Neural progenitor cell (in vitro differentiated cells): ENCODE results near the gene ANGPTL2. TPM values are rescaled to one million over a fixed set of nuclear protein-coding genes. Genes with fewer than 3 reads are reported as not detected.

Experiments used
- DNase-seq: peaks from one replicate; pipeline ENCODE4 v3.0.0-alpha.2; 2016; ENCODE audit warnings: low spot score
- H2AFZ ChIP-seq: fragments of 200-600 bp; sonication (generic); replicated peaks from 2 replicates; pipeline ENCODE4 v1.6.1; 2016; ENCODE audit warnings: antibody characterized with exemption
- H3F3A ChIP-seq: fragments of 200-600 bp; sonication (generic); 2 replicates; pipeline ENCODE4 v1.6.1; 2016; ENCODE audit warnings: antibody characterized with exemption, low read depth
- H3K27ac ChIP-seq: fragments of 200-600 bp; sonication (generic); 2 replicates; pipeline ENCODE4 v1.5.1; 2016; ENCODE audit warnings: mild to moderate bottlenecking
- H3K27me3 ChIP-seq: fragments of 200-600 bp; sonication (generic); 2 replicates; pipeline ENCODE4 v1.6.1; 2016; ENCODE audit warnings: mild to moderate bottlenecking, moderate library complexity
- H3K36me3 ChIP-seq: fragments of 200-600 bp; sonication (generic); 2 replicates; pipeline ENCODE4 v1.5.1; 2016
- H3K4me1 ChIP-seq: fragments of 200-600 bp; sonication (generic); 2 replicates; pipeline ENCODE4 v1.6.1; 2016; ENCODE audit warnings: mixed run types
- H3K4me2 ChIP-seq: fragments of 200-600 bp; sonication (generic); 2 replicates; pipeline ENCODE4 v1.6.1; 2016
- H3K4me3 ChIP-seq: fragments of 200-600 bp; sonication (generic); 2 replicates; pipeline ENCODE4 v1.5.1; 2016
- H3K79me2 ChIP-seq: fragments of 200-600 bp; sonication (generic); 2 replicates; pipeline ENCODE4 v1.6.1; 2016; ENCODE audit warnings: low read depth
- H3K9ac ChIP-seq: fragments of 200-600 bp; sonication (generic); 2 replicates; pipeline ENCODE4 v1.6.1; 2016
- H3K9me3 ChIP-seq: fragments of 200-600 bp; sonication (generic); 2 replicates; pipeline ENCODE4 v1.5.1; 2016; ENCODE audit warnings: low read depth
- H4K20me1 ChIP-seq: fragments of 200-600 bp; sonication (generic); 2 replicates; pipeline ENCODE4 v1.6.1; 2016; ENCODE audit warnings: low read depth
- H3K27ac Mint-ChIP-seq: 3 replicates; pipeline ENCODE4 v1.8.0; 2021; ENCODE audit warnings: mixed read lengths
- H3K27me3 Mint-ChIP-seq: 2 replicates; pipeline ENCODE4 v1.8.0; 2022; ENCODE audit warnings: low read depth, mild to moderate bottlenecking, inconsistent platforms, moderate library complexity, mixed read lengths; ENCODE audit not compliant: insufficient read depth
- H3K36me3 Mint-ChIP-seq: 3 replicates; pipeline ENCODE4 v1.8.0; 2021; ENCODE audit warnings: mixed read lengths
- H3K4me1 Mint-ChIP-seq: 3 replicates; pipeline ENCODE4 v1.8.0; 2021; ENCODE audit warnings: mixed read lengths
- H3K4me3 Mint-ChIP-seq: 3 replicates; pipeline ENCODE4 v1.8.0; 2021; ENCODE audit warnings: mild to moderate bottlenecking, moderate library complexity, mixed read lengths
- H3K9me3 Mint-ChIP-seq: 3 replicates; pipeline ENCODE4 v1.8.0; 2020; ENCODE audit warnings: mixed read lengths
- EZH2 ChIP-seq: fragments of 200-600 bp; sonication (generic); IDR thresholded peaks from 2 replicates; pipeline ENCODE4 v1.6.1; 2017; ENCODE audit warnings: antibody characterized with exemption, mild to moderate bottlenecking, moderate library complexity
- EZH2phosphoT487 ChIP-seq: fragments of 200-600 bp; sonication (generic); IDR thresholded peaks from 2 replicates; pipeline ENCODE4 v1.6.1; 2017; ENCODE audit warnings: antibody characterized with exemption
- total RNA-seq: library from RNA; depleted of rRNA; stranded (reverse); fragments of >200 nt; gene quantifications from 2 replicates; pipeline ENCODE4 v1.2.3, GENCODE V29; 2015; ENCODE audit warnings: low replicate concordance
- TF ChIP-seq, protein P1 (sequence below): fragments of 200-600 bp; sonication (generic); IDR thresholded peaks from 2 replicates; pipeline ENCODE4 v1.5.1; 2017; ENCODE audit warnings: antibody characterized with exemption, mild to moderate bottlenecking

The ANGPTL2 gene
- total RNA-seq, 1 donor from 2014 or later, result 7.6 TPM

DNA sequence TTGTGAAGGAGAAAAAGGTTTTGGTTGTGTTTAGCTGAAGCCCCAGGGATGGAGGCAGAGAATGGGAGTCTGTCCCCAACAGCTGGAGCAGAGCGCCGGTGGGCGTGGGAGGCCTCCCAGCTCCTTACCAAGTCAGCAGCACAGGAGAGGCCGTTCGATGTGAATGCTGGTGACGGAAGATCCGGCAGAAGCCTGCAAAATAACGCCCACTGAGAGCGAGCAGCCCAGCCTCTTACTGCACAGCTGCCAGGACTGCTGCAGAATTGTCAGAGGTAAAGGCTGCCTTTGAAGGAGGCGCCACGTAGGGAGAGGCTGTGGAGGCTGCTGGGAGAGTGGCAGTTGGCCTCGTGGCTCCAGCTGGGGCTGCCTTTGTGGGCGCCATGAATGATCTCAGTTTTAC, 26.2 kb downstream of the ANGPTL2 start:
- H3K27ac Mint-ChIP-seq, result no peak overlapping the region
- no peaks in the 10 kb centered on the region for H3K4me1 Mint-ChIP-seq
- H3K9ac ChIP-seq, result no peak overlapping the region
- no peaks in the 10 kb centered on the region for H3K4me1 ChIP-seq
- no peaks in the 10 kb centered on the region for H3K9me3 Mint-ChIP-seq
- H3K27ac ChIP-seq, result no peak overlapping the region
- TF ChIP-seq EZH2, result no peak
- TF ChIP-seq, protein P1, sequence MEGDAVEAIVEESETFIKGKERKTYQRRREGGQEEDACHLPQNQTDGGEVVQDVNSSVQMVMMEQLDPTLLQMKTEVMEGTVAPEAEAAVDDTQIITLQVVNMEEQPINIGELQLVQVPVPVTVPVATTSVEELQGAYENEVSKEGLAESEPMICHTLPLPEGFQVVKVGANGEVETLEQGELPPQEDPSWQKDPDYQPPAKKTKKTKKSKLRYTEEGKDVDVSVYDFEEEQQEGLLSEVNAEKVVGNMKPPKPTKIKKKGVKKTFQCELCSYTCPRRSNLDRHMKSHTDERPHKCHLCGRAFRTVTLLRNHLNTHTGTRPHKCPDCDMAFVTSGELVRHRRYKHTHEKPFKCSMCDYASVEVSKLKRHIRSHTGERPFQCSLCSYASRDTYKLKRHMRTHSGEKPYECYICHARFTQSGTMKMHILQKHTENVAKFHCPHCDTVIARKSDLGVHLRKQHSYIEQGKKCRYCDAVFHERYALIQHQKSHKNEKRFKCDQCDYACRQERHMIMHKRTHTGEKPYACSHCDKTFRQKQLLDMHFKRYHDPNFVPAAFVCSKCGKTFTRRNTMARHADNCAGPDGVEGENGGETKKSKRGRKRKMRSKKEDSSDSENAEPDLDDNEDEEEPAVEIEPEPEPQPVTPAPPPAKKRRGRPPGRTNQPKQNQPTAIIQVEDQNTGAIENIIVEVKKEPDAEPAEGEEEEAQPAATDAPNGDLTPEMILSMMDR, result no peak
- no peak for TF ChIP-seq EZH2phosphoT487
- no peaks in the 10 kb centered on the region for H4K20me1 ChIP-seq
- H3F3A ChIP-seq, result no peaks in the 10 kb centered on the region
- no peak overlapping the region for H3K4me2 ChIP-seq
- H3K27me3 Mint-ChIP-seq, result peaks cover 3% of the 10 kb centered on the region
- H3K36me3 ChIP-seq, result no peaks in the 10 kb centered on the region
- no peak overlapping the region for H3K4me3 Mint-ChIP-seq
- DNase-seq, result no peak
- H3K9me3 ChIP-seq, result no peaks in the 10 kb centered on the region
- no peak overlapping the region for H3K4me3 ChIP-seq
- no peaks in the 10 kb centered on the region for H3K27me3 ChIP-seq
- no peak overlapping the region for H2AFZ ChIP-seq
- no peaks in the 10 kb centered on the region for H3K79me2 ChIP-seq
- peaks cover 4% of the 10 kb centered on the region for H3K36me3 Mint-ChIP-seq

DNA sequence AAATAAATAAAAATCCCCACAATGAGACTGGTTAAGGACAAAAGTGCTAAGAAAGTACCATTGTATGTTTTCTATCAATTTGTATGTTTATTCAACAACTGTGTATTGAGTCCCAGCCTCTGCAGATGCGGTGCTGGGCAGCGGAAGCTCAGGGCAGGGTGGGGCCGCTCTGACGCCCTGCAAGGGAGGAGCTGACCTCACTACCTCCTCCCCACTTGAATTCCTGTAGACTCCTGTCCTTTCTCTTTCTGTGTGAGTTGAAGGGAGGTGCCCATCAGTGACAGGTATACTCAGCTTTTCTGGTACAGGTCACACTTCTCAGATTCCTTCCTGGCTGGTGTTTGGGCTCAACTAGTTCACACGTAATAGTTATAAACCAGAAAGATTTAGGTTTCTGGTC, 27.0 kb downstream of the ANGPTL2 start:
- H2AFZ ChIP-seq, result no peak overlapping the region
- no peak overlapping the region for H3K4me2 ChIP-seq

DNA sequence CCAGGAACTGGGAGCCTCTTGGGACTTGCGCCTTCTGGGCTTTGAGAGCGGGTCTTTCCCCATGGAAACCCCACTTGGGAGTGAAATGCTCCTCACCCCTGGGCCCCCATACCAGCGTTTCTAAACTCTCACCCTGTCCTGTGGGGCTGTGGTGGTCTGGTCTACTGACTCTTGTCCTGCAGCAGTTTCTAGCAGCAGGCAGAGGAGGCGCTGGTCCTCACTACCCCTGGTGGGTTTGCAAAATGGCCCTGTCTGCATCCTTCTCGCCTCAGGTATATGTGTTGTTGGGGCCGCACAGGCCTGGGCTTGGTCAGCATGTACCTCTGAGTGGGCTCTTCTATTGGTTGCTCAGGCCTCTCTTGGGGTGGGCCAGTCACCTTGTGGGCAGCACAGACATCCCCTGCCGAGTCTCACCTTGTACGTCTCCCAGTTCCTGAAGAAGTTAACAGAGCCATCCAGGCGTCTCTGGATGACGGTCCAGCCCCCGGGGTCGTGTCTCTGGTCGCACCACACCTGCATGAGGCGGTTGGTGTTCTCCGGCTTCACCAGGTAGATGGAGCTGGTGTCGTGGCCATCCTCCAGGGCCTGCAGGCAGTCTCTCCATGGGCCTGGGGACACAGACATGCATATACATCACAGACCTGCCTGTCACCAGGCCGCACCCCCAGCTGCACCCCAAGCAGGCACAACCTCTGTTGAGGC, 29.0 kb downstream of the ANGPTL2 start:
- Histone ChIP-seq H3K27me3 (no peaks in the 10 kb centered on the region), H3K27ac (no peak overlapping the region), H4K20me1 (no peaks in the 10 kb centered on the region), H3K36me3 (no peaks in the 10 kb centered on the region), H3K9ac (no peak overlapping the region), H3K79me2 (no peaks in the 10 kb centered on the region), H3K4me1 (no peaks in the 10 kb centered on the region), H3K4me3 (no peak overlapping the region), H2AFZ (no peak overlapping the region), H3K4me2 (no peak overlapping the region), H3K9me3 (no peaks in the 10 kb centered on the region), H3F3A (no peaks in the 10 kb centered on the region)
- Mint-ChIP-seq H3K27me3 (peaks cover 3% of the 10 kb centered on the region), H3K4me3 (no peak overlapping the region), H3K27ac (no peak overlapping the region), H3K36me3 (peaks cover 6% of the 10 kb centered on the region), H3K4me1 (no peaks in the 10 kb centered on the region), H3K9me3 (no peaks in the 10 kb centered on the region)
- TF ChIP-seq EZH2phosphoT487 (no peak), EZH2 (no peak)
- TF ChIP-seq, protein P1, result no peak
- DNase-seq, result no peak

More for the DNA sequence above, 27.0 kb downstream of the ANGPTL2 start:
- no peak overlapping the region for H3K27ac ChIP-seq
- H3K27me3 ChIP-seq, result no peaks in the 10 kb centered on the region
- H3K79me2 ChIP-seq, result no peaks in the 10 kb centered on the region
- no peak for DNase-seq
- no peaks in the 10 kb centered on the region for H3K4me1 ChIP-seq
- Mint-ChIP-seq H3K27me3 (peaks cover 3% of the 10 kb centered on the region), H3K27ac (no peak overlapping the region), H3K4me1 (no peaks in the 10 kb centered on the region), H3K36me3 (peaks cover 4% of the 10 kb centered on the region), H3K9me3 (no peaks in the 10 kb centered on the region), H3K4me3 (no peak overlapping the region)
- H3F3A ChIP-seq, result no peaks in the 10 kb centered on the region
- no peaks in the 10 kb centered on the region for H4K20me1 ChIP-seq
- H3K36me3 ChIP-seq, result no peaks in the 10 kb centered on the region
- TF ChIP-seq EZH2 (no peak), EZH2phosphoT487 (no peak)
- TF ChIP-seq, protein P1, result no peak
- no peaks in the 10 kb centered on the region for H3K9me3 ChIP-seq
- no peak overlapping the region for H3K4me3 ChIP-seq
- H3K9ac ChIP-seq, result no peak overlapping the region
